HL-60 (cell line): ENCODE data around the gene TTLL13.

ENCODE experiments used
- DNase-seq, 2 experiments: peaks; one replicate each; pipeline ENCODE4 v3.0.0-alpha.2; 2010 to 2020; ENCODE audit warnings: low read depth in 1 of 2, low spot score in 1 of 2
- H3K27ac ChIP-seq: fragments of 250-450 bp; sonication (Bioruptor Pico); replicated peaks from 2 replicates; pipeline ENCODE4 v1.5.1; 2020; ENCODE audit warnings: mild to moderate bottlenecking, moderate library complexity
- H3K27me3 ChIP-seq: fragments of 250-450 bp; sonication (Bioruptor Pico); 2 replicates; pipeline ENCODE4 v1.5.1; 2021; ENCODE audit warnings: mild to moderate bottlenecking, moderate library complexity; ENCODE audit not compliant: insufficient read depth, poor library complexity, severe bottlenecking
- H3K4me3 ChIP-seq: replicated peaks from 2 replicates; pipeline ENCODE4 v1.5.1; 2011; ENCODE audit warnings: mild to moderate bottlenecking, control low read depth, low read length; ENCODE audit not compliant: insufficient read depth
- CTCF ChIP-seq: IDR thresholded peaks from one replicate; pipeline ENCODE4 v1.5.1; 2011; ENCODE audit warnings: low read length, control low read depth, inconsistent platforms; ENCODE audit not compliant: insufficient read depth
- GABPA ChIP-seq: IDR thresholded peaks from 2 replicates; pipeline ENCODE4 v1.6.1; 2012; ENCODE audit warnings: low read depth
- POLR2AphosphoS5 ChIP-seq: IDR thresholded peaks from 2 replicates; pipeline ENCODE4 v1.6.1; 2012; ENCODE audit warnings: low read depth
- SPI1 ChIP-seq: IDR thresholded peaks from 2 replicates; pipeline ENCODE4 v1.6.1; 2012; ENCODE audit warnings: low read depth, mild to moderate bottlenecking, borderline replicate concordance
- TF ChIP-seq, protein P1 (sequence below): IDR thresholded peaks from 2 replicates; pipeline ENCODE4 v1.6.1; 2012; ENCODE audit warnings: low read depth; ENCODE audit not compliant: insufficient replicate concordance

Gene TTLL13

GRCh38 chr15:90201944-90202375, 47.4 kb upstream of the TTLL13 start:
- TF ChIP-seq SPI1 (no peak), POLR2AphosphoS5 (no peak), CTCF (no peak), GABPA (no peak)
- TF ChIP-seq, protein P1, sequence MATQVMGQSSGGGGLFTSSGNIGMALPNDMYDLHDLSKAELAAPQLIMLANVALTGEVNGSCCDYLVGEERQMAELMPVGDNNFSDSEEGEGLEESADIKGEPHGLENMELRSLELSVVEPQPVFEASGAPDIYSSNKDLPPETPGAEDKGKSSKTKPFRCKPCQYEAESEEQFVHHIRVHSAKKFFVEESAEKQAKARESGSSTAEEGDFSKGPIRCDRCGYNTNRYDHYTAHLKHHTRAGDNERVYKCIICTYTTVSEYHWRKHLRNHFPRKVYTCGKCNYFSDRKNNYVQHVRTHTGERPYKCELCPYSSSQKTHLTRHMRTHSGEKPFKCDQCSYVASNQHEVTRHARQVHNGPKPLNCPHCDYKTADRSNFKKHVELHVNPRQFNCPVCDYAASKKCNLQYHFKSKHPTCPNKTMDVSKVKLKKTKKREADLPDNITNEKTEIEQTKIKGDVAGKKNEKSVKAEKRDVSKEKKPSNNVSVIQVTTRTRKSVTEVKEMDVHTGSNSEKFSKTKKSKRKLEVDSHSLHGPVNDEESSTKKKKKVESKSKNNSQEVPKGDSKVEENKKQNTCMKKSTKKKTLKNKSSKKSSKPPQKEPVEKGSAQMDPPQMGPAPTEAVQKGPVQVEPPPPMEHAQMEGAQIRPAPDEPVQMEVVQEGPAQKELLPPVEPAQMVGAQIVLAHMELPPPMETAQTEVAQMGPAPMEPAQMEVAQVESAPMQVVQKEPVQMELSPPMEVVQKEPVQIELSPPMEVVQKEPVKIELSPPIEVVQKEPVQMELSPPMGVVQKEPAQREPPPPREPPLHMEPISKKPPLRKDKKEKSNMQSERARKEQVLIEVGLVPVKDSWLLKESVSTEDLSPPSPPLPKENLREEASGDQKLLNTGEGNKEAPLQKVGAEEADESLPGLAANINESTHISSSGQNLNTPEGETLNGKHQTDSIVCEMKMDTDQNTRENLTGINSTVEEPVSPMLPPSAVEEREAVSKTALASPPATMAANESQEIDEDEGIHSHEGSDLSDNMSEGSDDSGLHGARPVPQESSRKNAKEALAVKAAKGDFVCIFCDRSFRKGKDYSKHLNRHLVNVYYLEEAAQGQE, result no peak
- Histone ChIP-seq H3K27ac (no peak overlapping the region), H3K4me3 (peak overlapping the region; percentile 62), H3K27me3 (no peaks in the 10 kb centered on the region)
- DNase-seq, result no peak

- DNase-seq, result no peak
- H3K27me3 ChIP-seq, result no peaks in the 10 kb centered on the region
Measured at GRCh38 chr15:90202929-90203328, 46.4 kb upstream of the TTLL13 start.

GRCh38 chr15:90203473-90203872, 45.9 kb upstream of the TTLL13 start:
- Histone ChIP-seq H3K27ac (no peak overlapping the region), H3K27me3 (no peaks in the 10 kb centered on the region), H3K4me3 (no peak overlapping the region)
- no peak for DNase-seq
- TF ChIP-seq, protein P1, result no peak
- no peak for TF ChIP-seq CTCF
- TF ChIP-seq SPI1, result no peak
- TF ChIP-seq GABPA, result no peak
- TF ChIP-seq POLR2AphosphoS5, result no peak

More at GRCh38 chr15:90202929-90203328, 46.4 kb upstream of the TTLL13 start:
- Histone ChIP-seq H3K4me3 (no peak overlapping the region), H3K27ac (no peak overlapping the region)
- TF ChIP-seq, protein P1, result no peak
- TF ChIP-seq POLR2AphosphoS5 (no peak), SPI1 (no peak), GABPA (no peak), CTCF (no peak)
